Hepatocyte (in vitro differentiated cells): ENCODE measurements around the gene OR8B8.

ENCODE experiments used
- EZH2 ChIP-seq: fragments of 200-600 bp; sonication (generic); IDR thresholded peaks from 2 replicates; pipeline ENCODE4 v1.6.1; 2016; ENCODE audit warnings: antibody characterized with exemption, mild to moderate bottlenecking, borderline replicate concordance
- EZH2phosphoT487 ChIP-seq: fragments of 200-600 bp; sonication (generic); IDR thresholded peaks from one replicate; pipeline ENCODE4 v1.6.1; 2018; ENCODE audit warnings: antibody characterized with exemption, mild to moderate bottlenecking, low read depth, moderate library complexity; ENCODE audit not compliant: unreplicated experiment, severe bottlenecking
- TF ChIP-seq, protein P1 (sequence below): fragments of 200-600 bp; sonication (generic); IDR thresholded peaks from 2 replicates; pipeline ENCODE4 v1.5.1; 2016; ENCODE audit warnings: antibody characterized with exemption, mild to moderate bottlenecking; ENCODE audit not compliant: poor library complexity

DNA sequence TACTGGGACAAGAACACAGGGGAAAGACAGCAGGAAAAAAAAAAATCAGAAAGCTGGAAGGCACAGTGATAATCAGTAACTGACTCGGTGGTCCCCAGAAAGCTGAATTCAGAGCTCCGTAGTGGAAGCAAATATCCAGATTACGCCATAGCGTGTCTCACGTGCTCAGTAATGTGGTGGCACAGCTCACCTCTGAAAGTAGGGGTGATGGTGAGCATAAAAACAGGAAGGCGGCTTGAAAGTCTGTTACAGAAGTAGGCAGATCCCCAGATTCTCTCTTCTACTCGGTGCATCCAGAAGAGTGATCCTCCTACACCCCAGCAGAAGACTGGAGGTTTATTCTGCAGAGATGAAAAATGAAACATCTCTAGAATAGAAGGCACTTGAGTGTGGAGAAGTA, 35.6 kb downstream of the OR8B8 start:
- TF ChIP-seq EZH2 (no peak), EZH2phosphoT487 (no peak)
- TF ChIP-seq, protein P1, sequence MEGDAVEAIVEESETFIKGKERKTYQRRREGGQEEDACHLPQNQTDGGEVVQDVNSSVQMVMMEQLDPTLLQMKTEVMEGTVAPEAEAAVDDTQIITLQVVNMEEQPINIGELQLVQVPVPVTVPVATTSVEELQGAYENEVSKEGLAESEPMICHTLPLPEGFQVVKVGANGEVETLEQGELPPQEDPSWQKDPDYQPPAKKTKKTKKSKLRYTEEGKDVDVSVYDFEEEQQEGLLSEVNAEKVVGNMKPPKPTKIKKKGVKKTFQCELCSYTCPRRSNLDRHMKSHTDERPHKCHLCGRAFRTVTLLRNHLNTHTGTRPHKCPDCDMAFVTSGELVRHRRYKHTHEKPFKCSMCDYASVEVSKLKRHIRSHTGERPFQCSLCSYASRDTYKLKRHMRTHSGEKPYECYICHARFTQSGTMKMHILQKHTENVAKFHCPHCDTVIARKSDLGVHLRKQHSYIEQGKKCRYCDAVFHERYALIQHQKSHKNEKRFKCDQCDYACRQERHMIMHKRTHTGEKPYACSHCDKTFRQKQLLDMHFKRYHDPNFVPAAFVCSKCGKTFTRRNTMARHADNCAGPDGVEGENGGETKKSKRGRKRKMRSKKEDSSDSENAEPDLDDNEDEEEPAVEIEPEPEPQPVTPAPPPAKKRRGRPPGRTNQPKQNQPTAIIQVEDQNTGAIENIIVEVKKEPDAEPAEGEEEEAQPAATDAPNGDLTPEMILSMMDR = no peak
